Ishikawa (cell line): Measurements from ENCODE around the gene THAP4.

ENCODE experiments used
- CEBPB ChIP-seq: IDR thresholded peaks from 2 replicates; pipeline ENCODE4 v1.6.1; 2012
- CREB1 ChIP-seq: IDR thresholded peaks from 2 replicates; pipeline ENCODE4 v1.6.1; 2012; ENCODE audit warnings: low read depth
- EGR1 ChIP-seq: IDR thresholded peaks from 2 replicates; pipeline ENCODE4 v1.6.1; 2012
- EP300 ChIP-seq: IDR thresholded peaks from 2 replicates; pipeline ENCODE4 v1.6.1; 2012; ENCODE audit warnings: borderline replicate concordance
- FOXM1 ChIP-seq: IDR thresholded peaks from 2 replicates; pipeline ENCODE4 v1.6.1; 2012; ENCODE audit warnings: low read depth, borderline replicate concordance
- MAX ChIP-seq: IDR thresholded peaks from 2 replicates; pipeline ENCODE4 v1.6.1; 2012
- NFIC ChIP-seq: IDR thresholded peaks from 2 replicates; pipeline ENCODE4 v1.6.1; 2012
- RAD21 ChIP-seq: IDR thresholded peaks from 2 replicates; pipeline ENCODE4 v1.6.1; 2012; ENCODE audit warnings: low read depth
- REST ChIP-seq: IDR thresholded peaks from 2 replicates; pipeline ENCODE4 v1.6.1; 2012; ENCODE audit warnings: low read depth, mild to moderate bottlenecking
- TAF1 ChIP-seq: IDR thresholded peaks from 2 replicates; pipeline ENCODE4 v1.6.1; 2012; ENCODE audit warnings: low read depth, mild to moderate bottlenecking
- TCF12 ChIP-seq: IDR thresholded peaks from 2 replicates; pipeline ENCODE4 v1.6.1; 2012; ENCODE audit warnings: low read depth
- TEAD4 ChIP-seq: IDR thresholded peaks from 2 replicates; pipeline ENCODE4 v1.6.1; 2012
- USF1 ChIP-seq: IDR thresholded peaks from 2 replicates; pipeline ENCODE4 v1.6.1; 2012
- YY1 ChIP-seq: IDR thresholded peaks from 2 replicates; pipeline ENCODE4 v1.6.1; 2012; ENCODE audit warnings: low read depth
- ZBTB7A ChIP-seq: IDR thresholded peaks from 2 replicates; pipeline ENCODE4 v1.6.1; 2012; ENCODE audit warnings: low read depth

THAP4 gene

GRCh38 chr2:241551599-241551997 is 85.4 kb downstream of the THAP4 start:
- TF ChIP-seq TAF1 (no peak), TCF12 (no peak), CEBPB (no peak), NFIC (no peak), ZBTB7A (no peak), EP300 (no peak), EGR1 (no peak), MAX (no peak), YY1 (no peak), TEAD4 (no peak), REST (no peak), USF1 (no peak), CREB1 (no peak), RAD21 (no peak), FOXM1 (no peak)

GRCh38 chr2:241550616-241551580 is 86.1 kb downstream of the THAP4 start:
- 0 out of 2 replicates have a peak, but pooled peaks have one; percentile 11 for TF ChIP-seq USF1
- TF ChIP-seq TAF1: no peak

GRCh38 chr2:241548451-241548835 is 88.5 kb downstream of the THAP4 start:
- TF ChIP-seq TAF1: no peak
- TF ChIP-seq USF1: no peak
- no peak for TF ChIP-seq YY1
- TF ChIP-seq TCF12: no peak
- TF ChIP-seq EP300: no peak
- no peak for TF ChIP-seq RAD21

- no peak for TF ChIP-seq TEAD4
- no peak for TF ChIP-seq FOXM1
- TF ChIP-seq TAF1: no peak
- TF ChIP-seq CEBPB: no peak
- no peak for TF ChIP-seq EP300
- TF ChIP-seq ZBTB7A: no peak
- TF ChIP-seq MAX: no peak
- no peak for TF ChIP-seq RAD21
- TF ChIP-seq YY1: no peak
- TF ChIP-seq EGR1: no peak
- TF ChIP-seq USF1: no peak
- TF ChIP-seq NFIC: no peak
Observed at GRCh38 chr2:241547781-241548450, 89.0 kb downstream of the THAP4 start.

- TF ChIP-seq RAD21 (no peak), EP300 (0 out of 2 replicates have a peak, but pooled peaks have one; percentile 9), YY1 (no peak), CREB1 (no peak), MAX (0 out of 2 replicates have a peak, but pooled peaks have one; percentile 10), TEAD4 (peak; percentile 77; the same call in 1 of the 2 replicates)
Observed at GRCh38 chr2:241546771-241547498, 90.0 kb downstream of the THAP4 start.
